ENCODE results near the gene CTR9.
"Not testable (repeated sequence)": the region's sequence is repeated elsewhere in the genome, so short reads cannot be mapped to it uniquely, and the experiment has no call there.

Gene CTR9

GRCh38 chr11:10822491-10822890 lies 71.4 kb downstream of the CTR9 start:
- not testable (repeated sequence) for DNase-seq (ENCODE audit: low spot score)

GRCh38 chr11:10823152-10823579 lies 72.1 kb downstream of the CTR9 start:
- DNase-seq (ENCODE audit: low spot score) = no peak

GRCh38 chr11:10824888-10825287 lies 73.8 kb downstream of the CTR9 start:
- no peak for DNase-seq (ENCODE audit: low spot score)

GRCh38 chr11:10828402-10828801 lies 77.4 kb downstream of the CTR9 start:
- DNase-seq (ENCODE audit: low spot score) = no peak

- DNase-seq (ENCODE audit: low spot score) = no peak
Observed at GRCh38 chr11:10829139-10829538, 78.1 kb downstream of the CTR9 start.

Data from kidney capillary endothelial cell (primary cell).